IPS-20b (cell line): ENCODE data around the gene HTR6.

ENCODE experiments used
- H3K27ac ChIP-seq: one replicate; pipeline ENCODE4 v1.5.1; 2013; ENCODE audit warnings: low read length
- H3K27me3 ChIP-seq: 2 replicates; pipeline ENCODE4 v1.6.1; 2013; ENCODE audit warnings: mild to moderate bottlenecking, low read length, inconsistent platforms; ENCODE audit not compliant: insufficient read depth
- H3K36me3 ChIP-seq: 2 replicates; pipeline ENCODE4 v1.6.1; 2013; ENCODE audit warnings: low read depth, mild to moderate bottlenecking, inconsistent platforms, low read length, moderate library complexity; ENCODE audit not compliant: insufficient read depth
- H3K4me1 ChIP-seq: 2 replicates; pipeline ENCODE4 v1.6.1; 2013; ENCODE audit warnings: mild to moderate bottlenecking, control low read depth, inconsistent platforms, low read length, moderate library complexity; ENCODE audit not compliant: insufficient read depth
- H3K4me3 ChIP-seq: 2 replicates; pipeline ENCODE4 v1.5.1; 2013; ENCODE audit warnings: mild to moderate bottlenecking, low read length, inconsistent platforms
- H3K9ac ChIP-seq: 2 replicates; pipeline ENCODE4 v1.6.1; 2013; ENCODE audit warnings: low read depth, mild to moderate bottlenecking, inconsistent platforms, low read length, moderate library complexity
- H3K9me3 ChIP-seq: 2 replicates; pipeline ENCODE4 v1.6.1; 2013; ENCODE audit warnings: mild to moderate bottlenecking, low read depth, low read length, inconsistent platforms; ENCODE audit not compliant: insufficient read depth

Gene HTR6

DNA sequence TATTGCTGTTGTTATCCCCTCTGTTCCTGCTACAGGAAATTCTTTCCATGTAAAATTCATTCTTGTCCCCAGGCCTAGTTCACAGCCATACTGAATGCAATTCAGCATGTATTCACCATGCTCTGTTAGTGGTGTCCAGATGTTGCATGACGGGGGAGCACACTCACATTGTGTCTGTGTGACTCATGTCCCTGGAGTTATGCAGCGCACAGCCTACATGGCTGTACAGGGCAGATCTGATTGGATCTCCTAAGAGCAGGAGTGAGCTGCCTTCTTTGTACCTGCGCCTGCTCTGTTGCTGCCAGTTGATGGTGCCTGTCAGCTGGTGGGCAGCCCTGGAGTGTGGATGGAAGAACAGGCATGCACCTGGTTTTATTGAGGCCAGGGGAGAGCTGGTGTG, 17.6 kb downstream of the HTR6 start:
- Histone ChIP-seq H3K9me3 (no peaks in the 10 kb centered on the region), H3K36me3 (no peaks in the 10 kb centered on the region), H3K27ac (no peak overlapping the region), H3K9ac (no peak overlapping the region), H3K4me3 (no peak overlapping the region), H3K4me1 (peaks cover 4% of the 10 kb centered on the region; the same call in 1 of the 2 replicates), H3K27me3 (no peaks in the 10 kb centered on the region)

DNA sequence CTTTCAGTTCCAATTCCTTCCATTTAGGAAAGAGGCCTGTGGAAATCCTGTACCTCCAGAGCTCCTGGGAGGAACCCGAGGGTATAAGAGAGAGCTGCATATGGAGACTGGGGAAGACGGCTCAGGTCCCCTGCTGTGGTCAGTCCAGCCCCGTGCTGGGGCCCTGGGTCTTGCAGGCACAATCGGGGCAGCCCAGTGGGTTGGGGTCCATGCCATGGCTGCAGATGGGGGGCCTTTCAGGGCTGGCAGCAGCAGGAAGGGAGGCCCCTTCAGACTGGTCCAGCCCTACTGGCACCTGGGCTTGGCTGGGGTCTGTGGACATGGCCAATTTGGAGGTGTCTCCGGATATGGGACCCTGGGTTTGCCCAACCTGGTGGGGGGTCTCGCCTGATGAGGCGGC, 18.2 kb downstream of the HTR6 start:
- Histone ChIP-seq H3K9ac (no peak overlapping the region), H3K9me3 (no peaks in the 10 kb centered on the region), H3K4me3 (no peak overlapping the region), H3K36me3 (no peaks in the 10 kb centered on the region), H3K27me3 (no peaks in the 10 kb centered on the region), H3K27ac (no peak overlapping the region), H3K4me1 (peaks cover 4% of the 10 kb centered on the region; the same call in 1 of the 2 replicates)

DNA sequence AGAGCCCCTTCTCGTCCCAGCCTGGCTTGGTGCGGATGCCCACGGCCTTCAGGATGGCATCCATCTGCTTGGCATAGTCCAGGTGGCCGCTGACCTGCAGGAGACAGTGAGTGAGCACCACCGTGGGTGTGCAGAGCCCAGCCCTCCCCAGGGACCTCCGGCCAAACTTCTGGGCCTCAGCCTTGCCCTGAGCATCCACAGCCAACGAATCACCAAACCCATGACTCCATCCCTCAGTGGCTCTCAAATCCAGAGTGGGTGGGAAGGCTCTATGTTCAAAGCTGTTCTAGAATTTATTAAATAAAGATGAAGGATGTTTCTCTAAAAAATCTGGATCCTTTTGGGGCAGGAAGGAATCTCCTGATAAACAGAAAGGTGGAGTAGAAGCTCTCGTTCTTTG, 18.7 kb downstream of the HTR6 start:
- no peak overlapping the region for H3K4me3 ChIP-seq
- no peaks in the 10 kb centered on the region for H3K27me3 ChIP-seq
- H3K9me3 ChIP-seq: no peaks in the 10 kb centered on the region
- H3K36me3 ChIP-seq: no peaks in the 10 kb centered on the region
- no peak overlapping the region for H3K9ac ChIP-seq
- peaks cover 4% of the 10 kb centered on the region; the same call in 1 of the 2 replicates for H3K4me1 ChIP-seq
- H3K27ac ChIP-seq: no peak overlapping the region

DNA sequence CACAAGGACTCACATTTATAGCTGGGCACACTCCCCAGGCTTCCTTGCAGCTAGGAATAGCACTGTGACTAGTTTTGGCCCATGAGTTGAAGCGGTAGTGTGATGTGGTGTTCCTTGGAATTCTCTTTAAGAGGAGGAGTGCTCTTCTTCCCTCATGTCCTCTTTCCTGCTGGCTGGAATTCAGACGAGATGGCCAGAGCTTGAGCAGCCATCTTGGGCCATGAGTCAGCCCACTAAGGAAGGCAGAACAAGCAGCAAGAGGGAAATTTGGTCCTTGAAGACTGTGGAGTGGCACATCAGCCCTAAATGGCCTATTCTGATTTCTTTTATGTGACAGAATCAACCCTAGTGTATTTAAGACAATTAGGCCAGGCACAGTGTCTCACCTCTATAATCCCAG, 20.0 kb downstream of the HTR6 start:
- H3K36me3 ChIP-seq: no peaks in the 10 kb centered on the region
- peaks cover 7% of the 10 kb centered on the region; the same call in 1 of the 2 replicates for H3K4me1 ChIP-seq
- H3K27ac ChIP-seq: no peak overlapping the region
- H3K27me3 ChIP-seq: no peaks in the 10 kb centered on the region
- H3K9me3 ChIP-seq: no peaks in the 10 kb centered on the region
- no peak overlapping the region for H3K4me3 ChIP-seq
- H3K9ac ChIP-seq: no peak overlapping the region

DNA sequence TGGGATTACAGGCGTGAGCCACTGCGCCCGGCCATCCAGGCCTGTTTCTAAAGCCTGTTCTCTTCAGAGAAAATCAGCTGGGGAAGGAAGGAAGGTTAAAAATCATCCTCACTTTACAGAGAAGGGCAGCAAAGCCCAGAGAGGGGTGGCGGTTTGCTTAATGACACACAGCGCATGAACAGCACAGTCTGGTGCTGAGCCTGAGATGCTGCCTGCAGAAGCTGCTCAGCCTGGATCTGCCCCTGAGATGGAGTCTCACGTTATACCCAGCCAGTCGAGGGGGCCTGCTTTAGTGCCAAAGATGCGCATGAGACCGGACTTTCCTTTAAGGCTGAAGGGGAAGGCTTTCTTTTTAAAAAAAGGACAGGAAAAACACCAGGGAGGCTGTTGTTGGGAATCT, 21.3 kb downstream of the HTR6 start:
- peaks cover 7% of the 10 kb centered on the region; the same call in 1 of the 2 replicates for H3K4me1 ChIP-seq
- H3K9ac ChIP-seq: peak overlapping the region; percentile 0; the same call in 1 of the 2 replicates
- H3K9me3 ChIP-seq: no peaks in the 10 kb centered on the region
- H3K4me3 ChIP-seq: no peak overlapping the region
- no peaks in the 10 kb centered on the region for H3K27me3 ChIP-seq
- H3K36me3 ChIP-seq: no peaks in the 10 kb centered on the region
- no peak overlapping the region for H3K27ac ChIP-seq

DNA sequence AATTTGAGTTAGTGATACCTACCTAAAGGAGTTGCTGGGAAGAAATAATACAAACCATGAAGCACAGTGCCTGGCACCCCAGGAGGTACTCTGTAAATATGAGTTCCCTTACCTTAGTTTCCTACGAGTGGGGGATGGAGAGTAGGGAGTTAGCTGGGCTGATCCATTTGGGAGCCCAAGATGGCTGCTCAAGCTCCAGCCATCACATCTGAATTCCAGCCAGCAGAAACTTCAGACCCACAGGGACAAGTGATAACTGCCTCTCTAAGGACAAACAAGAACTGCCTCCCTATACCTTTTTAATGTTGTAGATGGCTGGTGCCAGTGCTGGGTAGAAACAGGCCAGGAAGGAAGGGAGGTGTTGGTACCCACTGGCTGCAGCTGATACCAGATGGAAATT, 22.7 kb downstream of the HTR6 start:
- Histone ChIP-seq H3K36me3 (no peaks in the 10 kb centered on the region), H3K27me3 (no peaks in the 10 kb centered on the region), H3K9me3 (no peaks in the 10 kb centered on the region), H3K4me3 (no peak overlapping the region), H3K9ac (no peak overlapping the region), H3K27ac (no peak overlapping the region), H3K4me1 (peaks cover 7% of the 10 kb centered on the region; the same call in 1 of the 2 replicates)

DNA sequence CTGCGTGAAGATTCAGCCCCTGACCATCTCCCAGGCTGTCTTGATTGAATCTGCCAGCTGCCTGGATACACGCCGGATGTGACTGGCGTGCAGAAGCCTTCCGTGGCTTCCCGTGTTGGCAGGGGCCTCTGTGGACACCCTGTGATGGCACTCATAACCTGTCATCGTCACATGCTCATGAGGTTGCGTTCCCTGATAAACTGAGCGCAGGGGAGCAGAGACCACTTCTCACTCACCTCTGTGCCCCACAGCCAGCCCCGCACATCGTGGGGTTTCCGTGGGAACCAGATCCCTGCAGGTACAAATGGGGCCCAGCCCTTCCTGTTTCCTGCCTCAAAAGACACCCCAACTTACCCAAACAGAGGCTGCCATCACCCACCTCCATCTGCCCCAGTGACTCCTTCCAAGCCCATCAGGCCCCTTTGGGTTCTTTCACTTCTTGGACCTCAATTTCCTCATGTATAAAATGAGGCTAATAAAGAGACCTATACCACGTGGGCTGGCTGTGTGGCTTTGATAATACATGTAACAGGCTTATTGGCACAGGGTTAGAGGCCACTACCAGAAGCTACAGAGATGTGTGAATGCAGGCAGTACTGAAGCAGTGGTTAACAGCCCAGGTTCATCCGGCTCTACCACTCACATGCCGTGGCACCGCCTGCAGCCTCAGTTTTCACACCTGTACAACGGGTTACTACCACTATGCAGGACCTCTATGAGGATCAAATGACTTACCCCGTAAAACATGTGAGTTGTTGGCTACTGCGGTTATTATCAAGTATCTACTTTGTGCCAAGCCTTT, 23.6 kb downstream of the HTR6 start:
- Histone ChIP-seq H3K36me3 (no peaks in the 10 kb centered on the region), H3K27ac (no peak overlapping the region), H3K4me3 (no peak overlapping the region), H3K9me3 (no peaks in the 10 kb centered on the region), H3K4me1 (peaks cover 7% of the 10 kb centered on the region; the same call in 1 of the 2 replicates), H3K27me3 (no peaks in the 10 kb centered on the region), H3K9ac (no peak overlapping the region)

DNA sequence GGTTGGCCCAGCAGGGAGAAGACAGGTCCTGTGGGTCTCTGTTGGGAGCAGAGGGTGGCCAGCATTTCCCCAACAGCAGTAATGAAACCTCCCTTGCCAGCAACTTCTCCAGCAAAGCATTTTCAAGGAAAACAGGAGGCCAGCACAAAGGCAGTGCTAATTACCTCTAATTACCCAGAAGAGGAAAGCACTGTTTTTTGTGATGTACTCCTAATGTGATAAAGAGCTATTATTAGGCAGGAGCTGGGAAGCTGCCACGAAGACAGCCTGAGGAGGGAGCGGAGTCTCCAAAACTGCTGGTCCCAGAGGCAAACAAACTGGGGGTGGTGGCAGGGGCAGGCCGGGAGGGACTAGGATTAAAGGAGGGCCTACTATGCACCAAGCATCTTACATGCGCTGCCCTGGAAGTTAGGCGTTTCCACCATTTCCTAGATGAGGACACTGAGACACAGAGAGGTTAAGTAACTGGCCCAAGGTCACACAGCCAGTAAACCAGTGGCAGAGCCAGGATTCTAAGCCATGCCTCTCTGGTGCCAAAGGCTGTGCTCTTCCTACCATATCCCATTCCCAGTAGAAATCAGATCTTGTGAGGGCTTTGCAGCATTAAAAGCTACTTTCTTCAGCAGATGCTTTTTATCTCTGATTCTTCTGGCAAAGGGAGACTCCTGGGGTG, 24.5 kb downstream of the HTR6 start:
- Histone ChIP-seq H3K9me3 (no peaks in the 10 kb centered on the region), H3K27me3 (no peaks in the 10 kb centered on the region), H3K9ac (no peak overlapping the region), H3K4me3 (no peak overlapping the region), H3K36me3 (no peaks in the 10 kb centered on the region), H3K4me1 (peaks cover 7% of the 10 kb centered on the region; the same call in 1 of the 2 replicates), H3K27ac (no peak overlapping the region)

DNA sequence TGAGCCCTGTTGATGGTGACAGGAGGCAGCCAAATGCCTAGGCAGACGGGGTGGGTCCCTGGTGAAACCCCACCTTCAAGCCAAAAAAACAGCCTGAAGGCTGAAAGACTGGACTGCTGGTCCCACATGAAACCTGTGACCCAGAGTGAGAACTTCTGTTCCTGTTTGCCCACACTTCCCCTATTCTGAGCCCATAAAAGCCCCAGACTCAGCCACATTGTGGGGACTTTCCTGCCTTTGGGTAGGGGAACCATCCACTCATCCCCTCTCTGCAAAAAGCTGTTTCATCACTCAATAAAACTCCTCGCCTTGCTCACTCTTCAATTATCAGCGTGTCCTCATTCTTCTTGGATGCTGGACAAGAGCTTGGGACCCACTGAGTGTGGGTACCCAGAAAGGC, 25.2 kb downstream of the HTR6 start:
- Histone ChIP-seq H3K9ac (no peak overlapping the region), H3K9me3 (no peaks in the 10 kb centered on the region), H3K27ac (no peak overlapping the region), H3K4me1 (peaks cover 7% of the 10 kb centered on the region; the same call in 1 of the 2 replicates), H3K36me3 (no peaks in the 10 kb centered on the region), H3K27me3 (no peaks in the 10 kb centered on the region), H3K4me3 (no peak overlapping the region)

DNA sequence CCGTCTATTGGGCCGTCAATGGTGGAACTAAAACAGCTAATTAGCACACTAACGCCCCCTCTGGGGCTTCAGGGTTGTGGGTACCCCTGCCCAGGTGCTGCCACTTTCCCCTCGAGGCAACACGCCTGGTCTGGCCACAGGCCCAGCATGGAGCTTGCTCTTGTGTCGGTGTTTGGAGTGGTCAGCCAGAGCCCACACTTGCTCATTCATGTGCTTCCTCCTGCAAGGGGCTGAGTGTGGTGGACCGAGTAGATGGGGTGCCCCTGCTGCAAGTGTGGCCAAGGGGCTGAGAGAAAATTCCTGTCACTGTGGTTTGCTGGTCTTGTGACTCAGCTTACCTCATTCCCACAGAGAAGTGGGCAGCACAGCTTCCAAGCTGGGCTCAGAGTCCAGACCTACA, 25.7 kb downstream of the HTR6 start:
- peaks cover 7% of the 10 kb centered on the region; the same call in 1 of the 2 replicates for H3K4me1 ChIP-seq
- H3K27me3 ChIP-seq: no peaks in the 10 kb centered on the region
- no peaks in the 10 kb centered on the region for H3K9me3 ChIP-seq
- H3K9ac ChIP-seq: no peak overlapping the region
- no peak overlapping the region for H3K27ac ChIP-seq
- no peaks in the 10 kb centered on the region for H3K36me3 ChIP-seq
- no peak overlapping the region for H3K4me3 ChIP-seq

DNA sequence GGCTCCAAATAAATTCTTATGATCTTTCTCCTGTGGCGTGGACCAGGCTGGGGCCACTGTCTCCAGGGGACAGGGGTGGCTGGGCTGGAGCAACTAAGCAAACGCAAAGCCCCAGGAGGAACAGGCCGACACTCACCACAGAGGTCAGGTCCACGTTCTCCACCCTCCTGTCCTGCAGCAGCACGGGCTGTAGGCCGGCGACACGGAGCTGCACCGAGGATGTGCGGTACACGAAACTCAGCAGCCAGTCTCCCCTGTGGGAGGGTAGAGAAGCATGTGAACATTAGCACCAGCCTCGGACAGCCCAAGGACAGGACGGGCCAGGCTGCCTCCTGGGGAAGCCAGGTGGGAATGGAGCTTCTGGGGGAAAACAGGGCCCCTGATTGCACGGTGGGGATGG, 29.6 kb downstream of the HTR6 start:
- Histone ChIP-seq H3K9me3 (no peaks in the 10 kb centered on the region), H3K4me3 (no peak overlapping the region), H3K4me1 (no peaks in the 10 kb centered on the region), H3K9ac (no peak overlapping the region), H3K36me3 (no peaks in the 10 kb centered on the region), H3K27ac (no peak overlapping the region), H3K27me3 (no peaks in the 10 kb centered on the region)

DNA sequence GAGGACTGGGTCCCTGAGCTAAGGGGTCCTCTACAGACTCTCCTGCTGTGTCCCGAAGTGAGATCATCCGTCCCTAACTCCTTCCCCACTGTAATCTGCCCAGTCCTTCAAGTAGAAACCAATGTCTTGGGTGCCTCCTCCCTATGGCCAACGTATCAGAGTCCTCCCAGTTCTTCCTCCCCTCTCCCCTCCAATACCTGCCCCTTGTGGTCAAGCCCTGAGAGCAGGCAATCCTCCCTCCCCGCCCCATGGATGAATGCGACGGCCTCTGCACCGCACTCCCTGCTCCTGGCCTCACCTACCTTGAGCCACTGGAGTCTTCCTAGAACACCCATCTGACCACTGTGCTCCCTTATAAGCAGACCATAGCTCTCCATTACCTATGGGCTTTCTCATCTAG, 31.1 kb downstream of the HTR6 start:
- Histone ChIP-seq H3K36me3 (no peaks in the 10 kb centered on the region), H3K9ac (no peak overlapping the region), H3K4me3 (no peak overlapping the region), H3K27ac (no peak overlapping the region), H3K4me1 (no peaks in the 10 kb centered on the region), H3K27me3 (no peaks in the 10 kb centered on the region), H3K9me3 (no peaks in the 10 kb centered on the region)
